ENCODE data around the gene C19orf25. TPM values are rescaled to one million over a fixed set of nuclear protein-coding genes. Genes with fewer than 3 reads are reported as not detected.

Gene C19orf25
- total and polyA plus RNA-seq, 2 of the 13 experiments (the other 11 are each of a cell fraction or from before 2014, with no cell fraction given): 14.2 to 32.4 TPM

DNA sequence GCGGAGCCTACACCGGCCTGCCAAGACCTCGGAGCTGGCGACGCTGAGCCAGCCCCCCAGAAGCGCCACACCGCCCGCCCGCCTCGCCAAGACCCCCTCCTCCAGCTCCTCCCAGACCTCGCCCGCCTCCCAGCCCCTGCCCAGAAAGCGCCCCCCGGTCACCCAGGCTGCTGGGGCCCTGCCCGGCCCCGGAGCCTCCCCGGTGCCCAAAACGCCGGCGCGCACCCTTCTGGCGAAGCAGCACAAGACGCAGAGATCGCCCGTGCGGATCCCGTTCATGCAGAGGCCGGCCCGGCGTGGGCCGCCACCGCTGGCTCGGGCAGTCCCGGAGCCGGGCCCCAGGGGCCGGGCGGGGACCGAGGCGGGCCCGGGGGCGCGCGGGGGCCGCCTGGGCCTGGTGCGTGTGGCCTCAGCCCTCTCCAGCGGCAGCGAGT is 10.2 kb downstream of the C19orf25 start (continued):
- TF ChIP-seq, protein P1, sequence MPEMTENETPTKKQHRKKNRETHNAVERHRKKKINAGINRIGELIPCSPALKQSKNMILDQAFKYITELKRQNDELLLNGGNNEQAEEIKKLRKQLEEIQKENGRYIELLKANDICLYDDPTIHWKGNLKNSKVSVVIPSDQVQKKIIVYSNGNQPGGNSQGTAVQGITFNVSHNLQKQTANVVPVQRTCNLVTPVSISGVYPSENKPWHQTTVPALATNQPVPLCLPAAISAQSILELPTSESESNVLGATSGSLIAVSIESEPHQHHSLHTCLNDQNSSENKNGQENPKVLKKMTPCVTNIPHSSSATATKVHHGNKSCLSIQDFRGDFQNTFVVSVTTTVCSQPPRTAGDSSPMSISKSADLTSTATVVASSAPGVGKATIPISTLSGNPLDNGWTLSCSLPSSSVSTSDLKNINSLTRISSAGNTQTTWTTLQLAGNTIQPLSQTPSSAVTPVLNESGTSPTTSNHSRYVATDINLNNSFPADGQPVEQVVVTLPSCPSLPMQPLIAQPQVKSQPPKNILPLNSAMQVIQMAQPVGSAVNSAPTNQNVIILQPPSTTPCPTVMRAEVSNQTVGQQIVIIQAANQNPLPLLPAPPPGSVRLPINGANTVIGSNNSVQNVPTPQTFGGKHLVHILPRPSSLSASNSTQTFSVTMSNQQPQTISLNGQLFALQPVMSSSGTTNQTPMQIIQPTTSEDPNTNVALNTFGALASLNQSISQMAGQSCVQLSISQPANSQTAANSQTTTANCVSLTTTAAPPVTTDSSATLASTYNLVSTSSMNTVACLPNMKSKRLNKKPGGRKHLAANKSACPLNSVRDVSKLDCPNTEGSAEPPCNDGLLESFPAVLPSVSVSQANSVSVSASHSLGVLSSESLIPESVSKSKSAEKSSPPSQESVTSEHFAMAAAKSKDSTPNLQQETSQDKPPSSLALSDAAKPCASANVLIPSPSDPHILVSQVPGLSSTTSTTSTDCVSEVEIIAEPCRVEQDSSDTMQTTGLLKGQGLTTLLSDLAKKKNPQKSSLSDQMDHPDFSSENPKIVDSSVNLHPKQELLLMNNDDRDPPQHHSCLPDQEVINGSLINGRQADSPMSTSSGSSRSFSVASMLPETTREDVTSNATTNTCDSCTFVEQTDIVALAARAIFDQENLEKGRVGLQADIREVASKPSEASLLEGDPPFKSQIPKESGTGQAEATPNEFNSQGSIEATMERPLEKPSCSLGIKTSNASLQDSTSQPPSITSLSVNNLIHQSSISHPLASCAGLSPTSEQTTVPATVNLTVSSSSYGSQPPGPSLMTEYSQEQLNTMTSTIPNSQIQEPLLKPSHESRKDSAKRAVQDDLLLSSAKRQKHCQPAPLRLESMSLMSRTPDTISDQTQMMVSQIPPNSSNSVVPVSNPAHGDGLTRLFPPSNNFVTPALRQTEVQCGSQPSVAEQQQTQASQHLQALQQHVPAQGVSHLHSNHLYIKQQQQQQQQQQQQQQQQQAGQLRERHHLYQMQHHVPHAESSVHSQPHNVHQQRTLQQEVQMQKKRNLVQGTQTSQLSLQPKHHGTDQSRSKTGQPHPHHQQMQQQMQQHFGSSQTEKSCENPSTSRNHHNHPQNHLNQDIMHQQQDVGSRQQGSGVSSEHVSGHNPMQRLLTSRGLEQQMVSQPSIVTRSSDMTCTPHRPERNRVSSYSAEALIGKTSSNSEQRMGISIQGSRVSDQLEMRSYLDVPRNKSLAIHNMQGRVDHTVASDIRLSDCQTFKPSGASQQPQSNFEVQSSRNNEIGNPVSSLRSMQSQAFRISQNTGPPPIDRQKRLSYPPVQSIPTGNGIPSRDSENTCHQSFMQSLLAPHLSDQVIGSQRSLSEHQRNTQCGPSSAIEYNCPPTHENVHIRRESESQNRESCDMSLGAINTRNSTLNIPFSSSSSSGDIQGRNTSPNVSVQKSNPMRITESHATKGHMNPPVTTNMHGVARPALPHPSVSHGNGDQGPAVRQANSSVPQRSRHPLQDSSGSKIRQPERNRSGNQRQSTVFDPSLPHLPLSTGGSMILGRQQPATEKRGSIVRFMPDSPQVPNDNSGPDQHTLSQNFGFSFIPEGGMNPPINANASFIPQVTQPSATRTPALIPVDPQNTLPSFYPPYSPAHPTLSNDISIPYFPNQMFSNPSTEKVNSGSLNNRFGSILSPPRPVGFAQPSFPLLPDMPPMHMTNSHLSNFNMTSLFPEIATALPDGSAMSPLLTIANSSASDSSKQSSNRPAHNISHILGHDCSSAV (CRISPR knock-in tag; IDR thresholded peaks at IDR 0.05; ENCODE audit: borderline replicate concordance): no peak
- TF ChIP-seq TRIM24 (CRISPR knock-in tag; IDR thresholded peaks at IDR 0.05) (no peak), MEF2D (CRISPR knock-in tag; IDR thresholded peaks at IDR 0.05) (no peak), ZNF746 (CRISPR knock-in tag; IDR thresholded peaks at IDR 0.05) (no peak), PHF8 (CRISPR knock-in tag; IDR thresholded peaks at IDR 0.05) (peak; percentile 36; the same call in 1 of the 2 replicates), ZNF598 (CRISPR knock-in tag; IDR thresholded peaks at IDR 0.05; ENCODE audit: borderline replicate concordance) (no peak), TGIF2 (CRISPR knock-in tag; IDR thresholded peaks at IDR 0.05) (no peak), ZNF530 (CRISPR knock-in tag; IDR thresholded peaks at IDR 0.05; ENCODE audit: low read depth) (no peak), DPF2 (CRISPR knock-in tag; IDR thresholded peaks at IDR 0.05; ENCODE audit: borderline replicate concordance, low read depth) (no peak), NR2F1 (CRISPR knock-in tag; IDR thresholded peaks at IDR 0.05) (no peak), SRY (CRISPR knock-in tag; IDR thresholded peaks at IDR 0.05) (0 out of 2 replicates have a peak, but pooled peaks have one; percentile 50), BORCS8-MEF2B (CRISPR knock-in tag; IDR thresholded peaks at IDR 0.05) (no peak), ZNF616 (CRISPR knock-in tag; IDR thresholded peaks at IDR 0.05; ENCODE audit: low read depth) (no peak), ZNF33B (CRISPR knock-in tag; IDR thresholded peaks at IDR 0.05) (no peak), GZF1 (CRISPR knock-in tag; IDR thresholded peaks at IDR 0.05) (no peak), ZNF101 (CRISPR knock-in tag; IDR thresholded peaks at IDR 0.05; ENCODE audit: borderline replicate concordance, low read depth) (no peak)
- TF ChIP-seq, protein P2, sequence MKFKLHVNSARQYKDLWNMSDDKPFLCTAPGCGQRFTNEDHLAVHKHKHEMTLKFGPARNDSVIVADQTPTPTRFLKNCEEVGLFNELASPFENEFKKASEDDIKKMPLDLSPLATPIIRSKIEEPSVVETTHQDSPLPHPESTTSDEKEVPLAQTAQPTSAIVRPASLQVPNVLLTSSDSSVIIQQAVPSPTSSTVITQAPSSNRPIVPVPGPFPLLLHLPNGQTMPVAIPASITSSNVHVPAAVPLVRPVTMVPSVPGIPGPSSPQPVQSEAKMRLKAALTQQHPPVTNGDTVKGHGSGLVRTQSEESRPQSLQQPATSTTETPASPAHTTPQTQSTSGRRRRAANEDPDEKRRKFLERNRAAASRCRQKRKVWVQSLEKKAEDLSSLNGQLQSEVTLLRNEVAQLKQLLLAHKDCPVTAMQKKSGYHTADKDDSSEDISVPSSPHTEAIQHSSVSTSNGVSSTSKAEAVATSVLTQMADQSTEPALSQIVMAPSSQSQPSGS (CRISPR knock-in tag; IDR thresholded peaks at IDR 0.05): no peak
- TF ChIP-seq, protein P3, sequence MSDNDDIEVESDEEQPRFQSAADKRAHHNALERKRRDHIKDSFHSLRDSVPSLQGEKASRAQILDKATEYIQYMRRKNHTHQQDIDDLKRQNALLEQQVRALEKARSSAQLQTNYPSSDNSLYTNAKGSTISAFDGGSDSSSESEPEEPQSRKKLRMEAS (IDR thresholded peaks at IDR 0.05): peak; percentile 8; the same call in 1 of the 2 replicates
- TF ChIP-seq, protein P4, sequence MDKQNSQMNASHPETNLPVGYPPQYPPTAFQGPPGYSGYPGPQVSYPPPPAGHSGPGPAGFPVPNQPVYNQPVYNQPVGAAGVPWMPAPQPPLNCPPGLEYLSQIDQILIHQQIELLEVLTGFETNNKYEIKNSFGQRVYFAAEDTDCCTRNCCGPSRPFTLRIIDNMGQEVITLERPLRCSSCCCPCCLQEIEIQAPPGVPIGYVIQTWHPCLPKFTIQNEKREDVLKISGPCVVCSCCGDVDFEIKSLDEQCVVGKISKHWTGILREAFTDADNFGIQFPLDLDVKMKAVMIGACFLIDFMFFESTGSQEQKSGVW (CRISPR knock-in tag; IDR thresholded peaks at IDR 0.05; ENCODE audit: borderline replicate concordance): no peak
- TF ChIP-seq, protein P5, sequence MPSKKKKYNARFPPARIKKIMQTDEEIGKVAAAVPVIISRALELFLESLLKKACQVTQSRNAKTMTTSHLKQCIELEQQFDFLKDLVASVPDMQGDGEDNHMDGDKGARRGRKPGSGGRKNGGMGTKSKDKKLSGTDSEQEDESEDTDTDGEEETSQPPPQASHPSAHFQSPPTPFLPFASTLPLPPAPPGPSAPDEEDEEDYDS (CRISPR knock-in tag; IDR thresholded peaks at IDR 0.05): no peak
